ENCODE results near the gene ANKLE1. TPM values are rescaled to one million over a fixed set of nuclear protein-coding genes. Genes with fewer than 3 reads are reported as not detected.

The ANKLE1 gene
- polyA plus RNA-seq, 1 of the 3 experiments (the other 2 are of a cell fraction) = 2.6 TPM

DNA sequence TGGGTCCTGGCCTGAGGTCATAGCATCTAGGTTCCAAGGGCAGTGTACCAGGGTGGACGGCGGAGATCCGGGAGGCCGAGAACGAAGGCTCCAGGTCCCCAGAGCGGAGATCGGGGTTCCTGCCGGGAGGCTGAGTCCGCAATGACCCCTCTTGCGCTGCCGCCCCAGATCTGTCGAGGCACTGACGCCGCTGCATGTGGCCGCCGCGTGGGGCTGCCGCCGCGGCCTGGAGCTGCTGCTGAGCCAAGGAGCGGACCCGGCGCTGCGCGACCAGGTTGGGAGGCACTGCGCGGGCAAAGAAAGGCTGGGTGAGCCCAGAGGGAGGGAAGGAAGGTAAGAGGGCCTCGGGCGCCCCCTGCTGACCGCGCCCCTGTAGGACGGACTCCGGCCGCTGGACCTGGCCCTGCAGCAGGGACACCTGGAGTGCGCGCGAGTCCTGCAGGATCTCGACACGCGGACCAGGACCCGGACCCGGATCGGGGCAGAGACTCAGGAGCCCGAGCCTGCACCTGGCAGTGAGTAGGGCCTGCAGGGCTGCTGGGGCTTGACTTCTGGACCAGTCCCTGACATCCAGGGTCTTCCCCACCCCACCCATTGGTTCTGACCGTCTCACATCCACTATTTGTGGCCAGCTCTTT lies 906 bp downstream of the ANKLE1 start (continued):
- TF ChIP-seq SIN3A (IDR thresholded peaks at IDR 0.05; ENCODE audit: borderline replicate concordance, low read depth, low read length) (peak; percentile 59; the same call in 1 of the 2 replicates), NRF1 (IDR thresholded peaks at IDR 0.05; ENCODE audit: low read depth, low read length) (peak; percentile 51), TEAD4 (IDR thresholded peaks at IDR 0.05; ENCODE audit: borderline replicate concordance, insufficient read depth) (no peak), POLR2AphosphoS5 (IDR thresholded peaks at IDR 0.05; ENCODE audit: low read depth, low read length) (no peak), EP300 (IDR thresholded peaks at IDR 0.05; ENCODE audit: borderline replicate concordance in 1 of 2, low read depth in 1 of 2, low read length in 1 of 2) (peak; percentile 17 to 23; a peak in 1 of 4 replicates), RXRA (IDR thresholded peaks at IDR 0.05; ENCODE audit: borderline replicate concordance, low read depth) (no peak)

DNA sequence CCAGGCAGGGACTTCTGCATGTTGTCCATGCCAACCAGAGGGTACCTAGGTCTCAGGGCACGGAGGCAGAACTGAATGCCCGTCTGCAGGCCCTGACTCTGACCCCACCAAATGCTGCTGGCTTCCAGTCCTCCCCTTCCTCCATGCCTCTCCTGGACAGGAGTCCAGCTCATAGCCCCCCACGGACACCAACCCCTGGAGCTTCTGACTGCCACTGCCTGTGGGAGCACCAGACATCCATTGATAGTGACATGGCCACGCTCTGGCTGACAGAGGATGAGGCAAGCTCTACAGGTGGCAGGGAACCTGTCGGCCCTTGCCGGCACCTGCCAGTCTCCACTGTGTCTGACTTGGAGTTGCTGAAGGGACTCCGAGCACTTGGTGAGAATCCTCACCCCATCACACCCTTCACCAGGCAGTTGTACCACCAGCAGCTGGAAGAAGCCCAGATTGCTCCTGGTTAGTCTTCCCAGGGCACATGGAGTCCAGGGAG lies 1.8 kb downstream of the ANKLE1 start:
- Histone ChIP-seq H3K36me3 (replicated peaks in 1 of 2; ENCODE audit: control insufficient read depth in 1 of 2, insufficient read depth in 2 of 2, low read length in 1 of 2) (no peaks in the 10 kb centered on the region), H3K4me1 (ENCODE audit: control insufficient read depth in 1 of 2, insufficient read depth in 2 of 2, low read depth in 1 of 2, low read length in 1 of 2) (peaks cover 0 to 2% of the 10 kb centered on the region in 2 experiments; a peak in 1 of 4 replicates), H3K9me3 (no peaks in the 10 kb centered on the region), H3K27me3 (ENCODE audit: insufficient read depth) (no peaks in the 10 kb centered on the region), H3K4me2 (no peak overlapping the region), H3K27ac (ENCODE audit: low read depth in 2 of 2, low read length in 1 of 2) (no peak overlapping the region), H2AFZ (ENCODE audit: low read depth) (no peak overlapping the region), H3F3A (replicated peaks; ENCODE audit: insufficient read depth) (peaks cover 19% of the 10 kb centered on the region), H3K4me3 (ENCODE audit: low read depth in 2 of 2, low read length in 1 of 2) (no peak overlapping the region), H3K9me2 (no peaks in the 10 kb centered on the region), H3K9ac (no peak overlapping the region), H4K20me1 (ENCODE audit: insufficient read depth) (no peaks in the 10 kb centered on the region), H3K79me2 (ENCODE audit: insufficient read depth) (no peaks in the 10 kb centered on the region)
- CTCF ChIA-PET = interaction anchor here (0.6 to 4.6 kb wide), 21 partner anchors 9 to 214 kb away, joined by 3 to 35 read pairs (median 5); partner anchors contain the start of genes DDA1, MRPL34, USE1 and USHBP1
- POLR2A ChIA-PET = interaction anchor here (0.6 to 1.2 kb wide), 2 partner anchors 397 to 624 kb away, joined by 3 to 4 read pairs; partner anchors contain the start of gene SMIM7
- WGBS (ENCODE audit: low lambda C conversion rate) = 79% methylated on average over 2 of the region's 7 CpGs
- no peak for DNase-seq
- TF ChIP-seq NFIC (IDR thresholded peaks at IDR 0.05; ENCODE audit: borderline replicate concordance) (no peak), TEAD4 (IDR thresholded peaks at IDR 0.05; ENCODE audit: borderline replicate concordance, insufficient read depth) (no peak), GABPA (IDR thresholded peaks at IDR 0.05; ENCODE audit: low read depth) (no peak), RXRA (IDR thresholded peaks at IDR 0.05; ENCODE audit: borderline replicate concordance, low read depth) (no peak), CHD2 (IDR thresholded peaks at IDR 0.05; ENCODE audit: low read length, partially characterized antibody) (no peak), MXI1 (IDR thresholded peaks at IDR 0.05; ENCODE audit: low read depth, low read length) (no peak), GATA2 (CRISPR knock-in tag; IDR thresholded peaks at IDR 0.05) (no peak), MEF2A (IDR thresholded peaks at IDR 0.05; ENCODE audit: borderline replicate concordance, low read depth) (no peak), EP300 (IDR thresholded peaks at IDR 0.05; ENCODE audit: borderline replicate concordance in 1 of 2, low read depth in 1 of 2, low read length in 1 of 2) (no peak), FOXJ3 (CRISPR knock-in tag; IDR thresholded peaks at IDR 0.05) (no peak), YY1 (IDR thresholded peaks at IDR 0.05; ENCODE audit: low read depth) (no peak), JUND (IDR thresholded peaks at IDR 0.05) (no peak), FOSL2 (IDR thresholded peaks at IDR 0.05; ENCODE audit: borderline replicate concordance, low read depth) (no peak)
- TF ChIP-seq, protein P1, sequence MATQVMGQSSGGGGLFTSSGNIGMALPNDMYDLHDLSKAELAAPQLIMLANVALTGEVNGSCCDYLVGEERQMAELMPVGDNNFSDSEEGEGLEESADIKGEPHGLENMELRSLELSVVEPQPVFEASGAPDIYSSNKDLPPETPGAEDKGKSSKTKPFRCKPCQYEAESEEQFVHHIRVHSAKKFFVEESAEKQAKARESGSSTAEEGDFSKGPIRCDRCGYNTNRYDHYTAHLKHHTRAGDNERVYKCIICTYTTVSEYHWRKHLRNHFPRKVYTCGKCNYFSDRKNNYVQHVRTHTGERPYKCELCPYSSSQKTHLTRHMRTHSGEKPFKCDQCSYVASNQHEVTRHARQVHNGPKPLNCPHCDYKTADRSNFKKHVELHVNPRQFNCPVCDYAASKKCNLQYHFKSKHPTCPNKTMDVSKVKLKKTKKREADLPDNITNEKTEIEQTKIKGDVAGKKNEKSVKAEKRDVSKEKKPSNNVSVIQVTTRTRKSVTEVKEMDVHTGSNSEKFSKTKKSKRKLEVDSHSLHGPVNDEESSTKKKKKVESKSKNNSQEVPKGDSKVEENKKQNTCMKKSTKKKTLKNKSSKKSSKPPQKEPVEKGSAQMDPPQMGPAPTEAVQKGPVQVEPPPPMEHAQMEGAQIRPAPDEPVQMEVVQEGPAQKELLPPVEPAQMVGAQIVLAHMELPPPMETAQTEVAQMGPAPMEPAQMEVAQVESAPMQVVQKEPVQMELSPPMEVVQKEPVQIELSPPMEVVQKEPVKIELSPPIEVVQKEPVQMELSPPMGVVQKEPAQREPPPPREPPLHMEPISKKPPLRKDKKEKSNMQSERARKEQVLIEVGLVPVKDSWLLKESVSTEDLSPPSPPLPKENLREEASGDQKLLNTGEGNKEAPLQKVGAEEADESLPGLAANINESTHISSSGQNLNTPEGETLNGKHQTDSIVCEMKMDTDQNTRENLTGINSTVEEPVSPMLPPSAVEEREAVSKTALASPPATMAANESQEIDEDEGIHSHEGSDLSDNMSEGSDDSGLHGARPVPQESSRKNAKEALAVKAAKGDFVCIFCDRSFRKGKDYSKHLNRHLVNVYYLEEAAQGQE (IDR thresholded peaks at IDR 0.05; ENCODE audit: low read depth, low read length) = no peak
- TF ChIP-seq, protein P2, sequence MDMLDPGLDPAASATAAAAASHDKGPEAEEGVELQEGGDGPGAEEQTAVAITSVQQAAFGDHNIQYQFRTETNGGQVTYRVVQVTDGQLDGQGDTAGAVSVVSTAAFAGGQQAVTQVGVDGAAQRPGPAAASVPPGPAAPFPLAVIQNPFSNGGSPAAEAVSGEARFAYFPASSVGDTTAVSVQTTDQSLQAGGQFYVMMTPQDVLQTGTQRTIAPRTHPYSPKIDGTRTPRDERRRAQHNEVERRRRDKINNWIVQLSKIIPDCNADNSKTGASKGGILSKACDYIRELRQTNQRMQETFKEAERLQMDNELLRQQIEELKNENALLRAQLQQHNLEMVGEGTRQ (IDR thresholded peaks at IDR 0.05; ENCODE audit: borderline replicate concordance, low read depth, low read length) = no peak
- TF ChIP-seq, protein P3, sequence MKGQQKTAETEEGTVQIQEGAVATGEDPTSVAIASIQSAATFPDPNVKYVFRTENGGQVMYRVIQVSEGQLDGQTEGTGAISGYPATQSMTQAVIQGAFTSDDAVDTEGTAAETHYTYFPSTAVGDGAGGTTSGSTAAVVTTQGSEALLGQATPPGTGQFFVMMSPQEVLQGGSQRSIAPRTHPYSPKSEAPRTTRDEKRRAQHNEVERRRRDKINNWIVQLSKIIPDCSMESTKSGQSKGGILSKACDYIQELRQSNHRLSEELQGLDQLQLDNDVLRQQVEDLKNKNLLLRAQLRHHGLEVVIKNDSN (IDR thresholded peaks at IDR 0.05; ENCODE audit: borderline replicate concordance, low read depth) = no peak

Measured in SK-N-SH (cell line).